ENCODE results near the gene RABGAP1. TPM values are rescaled to one million over a fixed set of nuclear protein-coding genes. Genes with fewer than 3 reads are reported as not detected.
A peak's percentile ranks its signal among the peaks of the same experiment; 100 is the strongest.

RABGAP1 gene
- total RNA-seq, 2 experiments from 2014 or later, result 20.6 to 24.9 TPM

GRCh38 chr9:122912671-122912963 lies 28.2 kb upstream of the RABGAP1 start:
- H3K4me3 ChIP-seq (ENCODE audit: low read length), result peak overlapping the region; percentile 78
- POLR2A ChIA-PET, result interaction anchor here (0.7 to 2.8 kb wide), 12 partner anchors 9 to 96 kb away, joined by 3 to 58 read pairs (median 6); partner anchors contain the start of genes PDCL, RABGAP1, RC3H2 and ZBTB26
- no peak for TF ChIP-seq CTCF (IDR thresholded peaks at IDR 0.05)

GRCh38 chr9:122912964-122913673 lies 27.7 kb upstream of the RABGAP1 start, which contains the start of gene ZBTB6:
ZBTB6 (minus strand) TSS chr9:122913323; CDS start chr9:122912072, 1,251 bp downstream.
- peaks cover 37% of the 10 kb centered on the region for H3K36me3 Mint-ChIP-seq (ENCODE audit: low read depth)
- Histone ChIP-seq H3K27ac (ENCODE audit: low read depth in 1 of 2, low read length in 2 of 2) (peak within 1 kb of the TSS; percentile 86 to 88), H3K4me1 (ENCODE audit: insufficient read depth, low read length) (peaks cover 11% of the 10 kb centered on the region), H3K27me3 (ENCODE audit: control insufficient read depth in 1 of 2, insufficient read depth in 2 of 2, low read length in 2 of 2) (no peaks in the 10 kb centered on the region), H3K9me3 (ENCODE audit: control insufficient read depth in 1 of 2, insufficient read depth in 1 of 2, low read length in 2 of 2) (no peaks in the 10 kb centered on the region), H3K4me3 (ENCODE audit: low read length) (peak within 1 kb of the TSS; percentile 78), H3K36me3 (ENCODE audit: insufficient read depth, low read length) (peaks cover 21% of the 10 kb centered on the region)
- H3K4me3 Mint-ChIP-seq, result peak within 1 kb of the TSS; percentile 96
- H3K9me3 Mint-ChIP-seq, result no peaks in the 10 kb centered on the region
- TF ChIP-seq CTCF (IDR thresholded peaks at IDR 0.05), result no peak
- POLR2A ChIA-PET, result interaction anchor here (0.7 to 2.8 kb wide), 12 partner anchors 9 to 96 kb away, joined by 3 to 58 read pairs (median 6); partner anchors contain the start of genes PDCL, RABGAP1, RC3H2 and ZBTB26
- DNase-seq (peak; percentile 52 to 89 (median 64)), ATAC-seq (ENCODE audit: poor library complexity) (peak; percentile 98)
- intact Hi-C loops (cut with DNase I, micrococcal nuclease), result loop anchor here (1.0 to 10.0 kb wide), 7 partner anchors 8 to 818 kb away; partner anchors contain the start of genes ZBTB26 (in 2 of the 2), RABGAP1 (in 1 of the 2), RC3H2 (in 1 of the 2) and STRBP (in 1 of the 2)
- peak within 1 kb of the TSS; percentile 88 for H3K27ac Mint-ChIP-seq
- H3K4me1 Mint-ChIP-seq (ENCODE audit: low read depth), result peaks cover 29% of the 10 kb centered on the region
- no peaks in the 10 kb centered on the region for H3K27me3 Mint-ChIP-seq
- CTCF ChIA-PET, result interaction anchor here (0.9 to 2.5 kb wide), 4 partner anchors 9 to 78 kb away, joined by 3 to 8 read pairs (median 6); partner anchors contain the start of genes RABGAP1 and ZBTB26

More at GRCh38 chr9:122912671-122912963, 28.2 kb upstream of the RABGAP1 start:
- Mint-ChIP-seq H3K36me3 (ENCODE audit: low read depth) (peaks cover 37% of the 10 kb centered on the region), H3K4me3 (peak overlapping the region; percentile 96), H3K27ac (peak overlapping the region; percentile 88), H3K4me1 (ENCODE audit: low read depth) (peaks cover 29% of the 10 kb centered on the region), H3K9me3 (no peaks in the 10 kb centered on the region), H3K27me3 (no peaks in the 10 kb centered on the region)
- Histone ChIP-seq H3K27me3 (ENCODE audit: control insufficient read depth in 1 of 2, insufficient read depth in 2 of 2, low read length in 2 of 2) (no peaks in the 10 kb centered on the region), H3K27ac (ENCODE audit: low read depth in 1 of 2, low read length in 2 of 2) (peak overlapping the region; percentile 86 to 88), H3K9me3 (ENCODE audit: control insufficient read depth in 1 of 2, insufficient read depth in 1 of 2, low read length in 2 of 2) (no peaks in the 10 kb centered on the region), H3K4me1 (ENCODE audit: insufficient read depth, low read length) (peaks cover 11% of the 10 kb centered on the region), H3K36me3 (ENCODE audit: insufficient read depth, low read length) (peaks cover 21% of the 10 kb centered on the region)
- ATAC-seq (ENCODE audit: poor library complexity) (no peak), DNase-seq (no peak)
- intact Hi-C loops (cut with DNase I, micrococcal nuclease), result loop anchor here (2.0 to 10.0 kb wide), 5 partner anchors 18 to 818 kb away; partner anchors contain the start of genes RABGAP1 (in 1 of the 2), STRBP (in 1 of the 2), TTLL11 (in 1 of the 2) and ZBTB26 (in 1 of the 2)
- CTCF ChIA-PET, result interaction anchor here (0.9 to 2.5 kb wide), 4 partner anchors 9 to 79 kb away, joined by 3 to 8 read pairs (median 6); partner anchors contain the start of genes RABGAP1 and ZBTB26

GRCh38 chr9:122918310-122918709 lies 22.5 kb upstream of the RABGAP1 start:
- Histone ChIP-seq H3K9me3 (ENCODE audit: control insufficient read depth in 1 of 2, insufficient read depth in 1 of 2, low read length in 2 of 2) (no peaks in the 10 kb centered on the region), H3K27ac (ENCODE audit: low read depth in 1 of 2, low read length in 2 of 2) (no peak overlapping the region), H3K4me3 (ENCODE audit: low read length) (no peak overlapping the region), H3K27me3 (ENCODE audit: control insufficient read depth in 1 of 2, insufficient read depth in 2 of 2, low read length in 2 of 2) (no peaks in the 10 kb centered on the region), H3K36me3 (ENCODE audit: insufficient read depth, low read length) (peaks cover 31% of the 10 kb centered on the region), H3K4me1 (ENCODE audit: insufficient read depth, low read length) (peaks cover 7% of the 10 kb centered on the region)
- H3K27me3 Mint-ChIP-seq, result no peaks in the 10 kb centered on the region
- DNase-seq, result no peak
- ChIA-PET POLR2A (no interaction called here), CTCF (no interaction called here)
- intact Hi-C loops (cut with DNase I, micrococcal nuclease), result loop anchor here in 1 of 2 experiments (10.0 kb wide), 2 partner anchors 346 to 824 kb away; partner anchors contain the start of genes STRBP and TTLL11
- no peak overlapping the region for H3K4me3 Mint-ChIP-seq
- TF ChIP-seq CTCF (IDR thresholded peaks at IDR 0.05), result no peak
- H3K9me3 Mint-ChIP-seq, result no peaks in the 10 kb centered on the region
- peaks cover 41% of the 10 kb centered on the region for H3K36me3 Mint-ChIP-seq (ENCODE audit: low read depth)
- no peak overlapping the region for H3K27ac Mint-ChIP-seq
- no peaks in the 10 kb centered on the region for H3K4me1 Mint-ChIP-seq (ENCODE audit: low read depth)
- ATAC-seq (ENCODE audit: poor library complexity), result no peak
